Thoracic aorta (tissue), 2 donors: ENCODE data around the gene IL27RA. TPM values are rescaled to one million over a fixed set of nuclear protein-coding genes. Genes with fewer than 3 reads are reported as not detected.

Experiments used
- ATAC-seq: fragments of 150-250 bp; one replicate; pipeline ENCODE4 v1.8.0; 2017; ENCODE audit warnings: low read depth; ENCODE audit not compliant: insufficient number of reproducible peaks, low FRiP score
- DNase-seq: peaks from one replicate; pipeline ENCODE4 v3.0.0-alpha.2; 2020; ENCODE audit warnings: low spot score
- H3K27ac ChIP-seq, 2 donors: fragments of 200-600 bp; sonication (generic); 1 replicate in 1 of 2; 2 replicates in 1 of 2; pipeline ENCODE4 v1.5.1; 2016; ENCODE audit warnings: mild to moderate bottlenecking in 2 of 2, moderate library complexity in 2 of 2
- H3K27me3 ChIP-seq: fragments of 200-600 bp; sonication (generic); replicated peaks from 2 replicates; pipeline ENCODE4 v1.6.0; 2016; ENCODE audit warnings: mild to moderate bottlenecking; ENCODE audit not compliant: insufficient read depth
- H3K36me3 ChIP-seq: fragments of 200-600 bp; sonication (generic); one replicate; pipeline ENCODE4 v1.5.1; 2016
- H3K4me1 ChIP-seq, 2 donors: fragments of 200-600 bp; sonication (generic); 1 replicate in 1 of 2; 2 replicates in 1 of 2; pipeline versions ENCODE4 v1.5.1 to v1.6.0; 2016; ENCODE audit warnings: low read depth in 2 of 2, mild to moderate bottlenecking in 1 of 2; ENCODE audit not compliant: control insufficient read depth in 1 of 2
- H3K4me3 ChIP-seq: fragments of 200-600 bp; sonication (generic); 2 replicates; pipeline ENCODE4 v1.5.1; 2016; ENCODE audit warnings: mild to moderate bottlenecking
- H3K9me3 ChIP-seq: fragments of 200-600 bp; sonication (generic); 2 replicates; pipeline ENCODE4 v1.5.1; 2016
- CTCF ChIP-seq: fragments of 200-600 bp; sonication (generic); IDR thresholded peaks from one replicate; pipeline ENCODE4 v1.5.1; 2019; ENCODE audit warnings: antibody characterized with exemption
- total RNA-seq, 2 donors: library from RNA; depleted of rRNA; stranded (reverse); fragments of >200 nt; gene quantifications; one replicate each; pipeline versions ENCODE4 v1.1.0 to v1.2.3, GENCODE V29; 2016

Gene IL27RA
- total RNA-seq, 2 donors from 2014 or later = 1.1 to 5.3 TPM

- no peak for DNase-seq
Observed at GRCh38 chr19:14072535-14073260, 41.1 kb downstream of the IL27RA start, which contains the start of gene MISP3. Gene MISP3 (plus strand): TSS chr19:14072786. CDS start chr19:14073310, 524 bp downstream.

GRCh38 chr19:14073261-14073924 lies 41.8 kb downstream of the IL27RA start:
- Histone ChIP-seq H3K36me3 (no peaks in the 10 kb centered on the region), H3K9me3 (no peaks in the 10 kb centered on the region), H3K27me3 (no peaks in the 10 kb centered on the region), H3K4me1 (peaks cover 6 to 38% of the 10 kb centered on the region in 2 donors), H3K4me3 (peak overlapping the region; percentile 92), H3K27ac (peak overlapping the region; percentile 84 to 95)
- TF ChIP-seq CTCF = no peak
- ATAC-seq (peak; percentile 16), DNase-seq (no peak)

More at GRCh38 chr19:14072535-14073260, 41.1 kb downstream of the IL27RA start, which contains the start of gene MISP3:
- Histone ChIP-seq H3K4me1 (peaks cover 6 to 38% of the 10 kb centered on the region in 2 donors), H3K36me3 (no peaks in the 10 kb centered on the region), H3K27me3 (no peaks in the 10 kb centered on the region), H3K4me3 (peak within 1 kb of the TSS; percentile 92), H3K27ac (peak within 1 kb of the TSS; percentile 84 to 95), H3K9me3 (no peaks in the 10 kb centered on the region)
- no peak for ATAC-seq
- TF ChIP-seq CTCF = no peak

- ATAC-seq = no peak
- Histone ChIP-seq H3K36me3 (no peaks in the 10 kb centered on the region), H3K4me3 (peak overlapping the region; percentile 92), H3K27ac (peak overlapping the region; percentile 84 to 95), H3K27me3 (no peaks in the 10 kb centered on the region), H3K4me1 (peaks cover 6 to 38% of the 10 kb centered on the region in 2 donors), H3K9me3 (no peaks in the 10 kb centered on the region)
- TF ChIP-seq CTCF = no peak
- no peak for DNase-seq
Observed at GRCh38 chr19:14073925-14074838, 42.6 kb downstream of the IL27RA start.

- ATAC-seq = no peak
- Histone ChIP-seq H3K27me3 (no peaks in the 10 kb centered on the region), H3K4me3 (no peak overlapping the region), H3K4me1 (peaks cover 18 to 43% of the 10 kb centered on the region in 2 donors), H3K36me3 (no peaks in the 10 kb centered on the region), H3K9me3 (no peaks in the 10 kb centered on the region), H3K27ac (no peak overlapping the region)
- TF ChIP-seq CTCF = no peak
- no peak for DNase-seq
Observed at GRCh38 chr19:14078411-14078810, 46.8 kb downstream of the IL27RA start.
